WTC11 (cell line): ENCODE data around the gene MAN2B1. TPM values are rescaled to one million over a fixed set of nuclear protein-coding genes. Genes with fewer than 3 reads are reported as not detected.

ENCODE experiments used
- AFF4 ChIP-seq: sonication (generic); formaldehyde crosslinking; IDR thresholded peaks from 2 replicates; pipeline ENCODE4 v1.8.1; 2023; ENCODE audit warnings: mild to moderate bottlenecking, missing genetic modification reagents, borderline replicate concordance
- ARID4B ChIP-seq: sonication (generic); formaldehyde crosslinking; IDR thresholded peaks from 2 replicates; pipeline ENCODE4 v1.8.0; 2023; ENCODE audit warnings: missing genetic modification reagents, mild to moderate bottlenecking, borderline replicate concordance
- ATF3 ChIP-seq: sonication (generic); formaldehyde crosslinking; conservative IDR thresholded peaks from 2 replicates; pipeline ENCODE4 v1.8.1; 2022; ENCODE audit warnings: mild to moderate bottlenecking, missing genetic modification reagents
- CDX4 ChIP-seq: fragments of 250-450 bp; sonication (Bioruptor Pico); IDR thresholded peaks from 2 replicates; pipeline ENCODE4 v1.9.0; 2021; ENCODE audit warnings: moderate library complexity, mild to moderate bottlenecking, inconsistent platforms, borderline replicate concordance
- CREM ChIP-seq: sonication (generic); formaldehyde crosslinking; IDR thresholded peaks from 2 replicates; pipeline ENCODE4 v1.8.1; 2022; ENCODE audit warnings: mild to moderate bottlenecking, missing genetic modification reagents, moderate library complexity
- E2F1 ChIP-seq: sonication (generic); formaldehyde crosslinking; IDR thresholded peaks from 2 replicates; pipeline ENCODE4 v1.8.0; 2022; ENCODE audit warnings: mild to moderate bottlenecking, missing genetic modification reagents
- GABPB1 ChIP-seq: sonication (generic); formaldehyde crosslinking; IDR thresholded peaks from 2 replicates; pipeline ENCODE4 v1.8.1; 2023; ENCODE audit warnings: mild to moderate bottlenecking, missing genetic modification reagents
- KAT7 ChIP-seq: sonication (generic); formaldehyde crosslinking; IDR thresholded peaks from 2 replicates; pipeline ENCODE4 v1.8.1; 2023; ENCODE audit warnings: missing genetic modification reagents, mild to moderate bottlenecking, borderline replicate concordance
- MLX ChIP-seq: sonication (generic); formaldehyde crosslinking; IDR thresholded peaks from 2 replicates; pipeline ENCODE4 v1.8.1; 2023; ENCODE audit warnings: mild to moderate bottlenecking, missing genetic modification reagents, moderate library complexity
- MXD4 ChIP-seq: fragments of 250-450 bp; sonication (Bioruptor Pico); IDR thresholded peaks from 2 replicates; pipeline ENCODE4 v1.8.0; 2021; ENCODE audit warnings: mild to moderate bottlenecking, moderate library complexity, borderline replicate concordance
- NFATC4 ChIP-seq: fragments of 250-450 bp; sonication (Bioruptor Pico); IDR thresholded peaks from 2 replicates; pipeline ENCODE4 v1.9.0; 2021; ENCODE audit warnings: mild to moderate bottlenecking
- RELA ChIP-seq: sonication (generic); formaldehyde crosslinking; IDR thresholded peaks from 2 replicates; pipeline ENCODE4 v1.8.1; 2022; ENCODE audit warnings: missing genetic modification reagents, mild to moderate bottlenecking, borderline replicate concordance
- STAT6 ChIP-seq: sonication (generic); formaldehyde crosslinking; conservative IDR thresholded peaks from 2 replicates; pipeline ENCODE4 v1.8.1; 2023; ENCODE audit warnings: mild to moderate bottlenecking, low read depth, missing genetic modification reagents, moderate library complexity
- TEAD4 ChIP-seq: sonication (generic); formaldehyde crosslinking; IDR thresholded peaks from 2 replicates; pipeline ENCODE4 v1.8.0; 2022; ENCODE audit warnings: mild to moderate bottlenecking, missing genetic modification reagents
- ZBTB21 ChIP-seq: sonication (generic); formaldehyde crosslinking; IDR thresholded peaks from 2 replicates; pipeline ENCODE4 v1.8.1; 2023; ENCODE audit warnings: mild to moderate bottlenecking, missing genetic modification reagents, borderline replicate concordance
- ZNF219 ChIP-seq: sonication (generic); formaldehyde crosslinking; IDR thresholded peaks from 2 replicates; pipeline ENCODE4 v1.8.0; 2023; ENCODE audit warnings: missing genetic modification reagents, mild to moderate bottlenecking, borderline replicate concordance
- ZNF281 ChIP-seq: sonication (generic); formaldehyde crosslinking; IDR thresholded peaks from 2 replicates; pipeline ENCODE4 v1.8.0; 2023; ENCODE audit warnings: mild to moderate bottlenecking, missing genetic modification reagents
- ZNF423 ChIP-seq: fragments of 250-450 bp; sonication (Bioruptor Pico); IDR thresholded peaks from 2 replicates; pipeline ENCODE4 v2.1.2; 2022; ENCODE audit warnings: mild to moderate bottlenecking, moderate library complexity
- total RNA-seq: library from RNA; stranded (reverse); gene quantifications from 3 replicates; pipeline ENCODE4 v1.2.3, GENCODE V29; 2021

The MAN2B1 gene
- total RNA-seq, 1 experiment from 2014 or later, result 73.4 TPM

GRCh38 chr19:12610540-12611360 is 55.8 kb downstream of the MAN2B1 start, which contains the start of the genes ZNF490 and ZNF791 (continued):
- TF ChIP-seq AFF4 (CRISPR knock-in tag) (no peak), MLX (CRISPR knock-in tag) (no peak), STAT6 (CRISPR knock-in tag) (no peak), GABPB1 (CRISPR knock-in tag) (peak; percentile 79), ZNF423 (CRISPR knock-in tag) (no peak), RELA (CRISPR knock-in tag) (no peak), ARID4B (peak; percentile 89; the same call in 1 of the 2 replicates), NFATC4 (CRISPR knock-in tag) (no peak), MXD4 (CRISPR knock-in tag) (no peak), E2F1 (no peak), KAT7 (CRISPR knock-in tag) (no peak), ZNF219 (CRISPR knock-in tag) (no peak), ZNF281 (CRISPR knock-in tag) (0 out of 2 replicates have a peak, but pooled peaks have one; percentile 14), TEAD4 (CRISPR knock-in tag) (no peak), CREM (CRISPR knock-in tag) (peak; percentile 92), CDX4 (CRISPR knock-in tag) (no peak), ZBTB21 (CRISPR knock-in tag) (no peak), ATF3 (no peak)
